Measurements from ENCODE around the gene MRPL4.

- TF ChIP-seq, protein P1, sequence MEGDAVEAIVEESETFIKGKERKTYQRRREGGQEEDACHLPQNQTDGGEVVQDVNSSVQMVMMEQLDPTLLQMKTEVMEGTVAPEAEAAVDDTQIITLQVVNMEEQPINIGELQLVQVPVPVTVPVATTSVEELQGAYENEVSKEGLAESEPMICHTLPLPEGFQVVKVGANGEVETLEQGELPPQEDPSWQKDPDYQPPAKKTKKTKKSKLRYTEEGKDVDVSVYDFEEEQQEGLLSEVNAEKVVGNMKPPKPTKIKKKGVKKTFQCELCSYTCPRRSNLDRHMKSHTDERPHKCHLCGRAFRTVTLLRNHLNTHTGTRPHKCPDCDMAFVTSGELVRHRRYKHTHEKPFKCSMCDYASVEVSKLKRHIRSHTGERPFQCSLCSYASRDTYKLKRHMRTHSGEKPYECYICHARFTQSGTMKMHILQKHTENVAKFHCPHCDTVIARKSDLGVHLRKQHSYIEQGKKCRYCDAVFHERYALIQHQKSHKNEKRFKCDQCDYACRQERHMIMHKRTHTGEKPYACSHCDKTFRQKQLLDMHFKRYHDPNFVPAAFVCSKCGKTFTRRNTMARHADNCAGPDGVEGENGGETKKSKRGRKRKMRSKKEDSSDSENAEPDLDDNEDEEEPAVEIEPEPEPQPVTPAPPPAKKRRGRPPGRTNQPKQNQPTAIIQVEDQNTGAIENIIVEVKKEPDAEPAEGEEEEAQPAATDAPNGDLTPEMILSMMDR (IDR thresholded peaks at IDR 0.05; ENCODE audit: low read depth, low read length, missing input control), result no peak
- TF ChIP-seq HNF4G (IDR thresholded peaks at IDR 0.05), result no peak
- TF ChIP-seq RAD21 (IDR thresholded peaks at IDR 0.05), result no peak
- TF ChIP-seq TAF1 (conservative IDR thresholded peaks at IDR 0.05), result no peak
- TF ChIP-seq JUND (IDR thresholded peaks at IDR 0.05), result no peak
- TF ChIP-seq EGR1 (IDR thresholded peaks at IDR 0.05; ENCODE audit: low read depth in 2 of 2), result no peak
- TF ChIP-seq GABPA (IDR thresholded peaks at IDR 0.05 in 1 of 2, conservative IDR thresholded peaks at IDR 0.05 in 1 of 2), result no peak
- no peak for TF ChIP-seq ZBTB33 (IDR thresholded peaks at IDR 0.05)
- TF ChIP-seq REST (IDR thresholded peaks at IDR 0.05), result no peak
- TF ChIP-seq YY1 (IDR thresholded peaks at IDR 0.05), result no peak
- no peak for TF ChIP-seq FOXA1 (IDR thresholded peaks at IDR 0.05)
- TF ChIP-seq HNF4A (conservative IDR thresholded peaks at IDR 0.05), result no peak
- no peak for TF ChIP-seq ATF3 (IDR thresholded peaks at IDR 0.05)
Observed at GRCh38 chr19:10266706-10267105, 14.7 kb downstream of the MRPL4 start.

Measured in liver (tissue), 3 donors.